ENCODE results near the gene S100A7A. TPM values are rescaled to one million over a fixed set of nuclear protein-coding genes. Genes with fewer than 3 reads are reported as not detected.
A peak's percentile ranks its signal among the peaks of the same experiment; 100 is the strongest.

The S100A7A gene
- total RNA-seq, 6 experiments from 2014 or later, result not detected

- Mint-ChIP-seq H3K4me3 (no peak overlapping the region), H3K36me3 (ENCODE audit: low read depth) (no peaks in the 10 kb centered on the region), H3K27ac (no peak overlapping the region), H3K4me1 (ENCODE audit: low read depth) (peaks cover 30% of the 10 kb centered on the region), H3K27me3 (ENCODE audit: insufficient read depth) (peaks cover 12% of the 10 kb centered on the region), H3K9me3 (no peaks in the 10 kb centered on the region)
- peak; percentile 93 for TF ChIP-seq CTCF (IDR thresholded peaks at IDR 0.05)
- peak; percentile 20 for DNase-seq
Measured at GRCh38 chr1:153465811-153466636, 49.7 kb downstream of the S100A7A start.

GRCh38 chr1:153466908-153467307 is 50.6 kb downstream of the S100A7A start:
- Mint-ChIP-seq H3K4me3 (peak overlapping the region; percentile 45), H3K27me3 (ENCODE audit: insufficient read depth) (peaks cover 10% of the 10 kb centered on the region), H3K27ac (no peak overlapping the region; the same call in 1 of the 2 replicates), H3K36me3 (ENCODE audit: low read depth) (no peaks in the 10 kb centered on the region), H3K4me1 (ENCODE audit: low read depth) (peaks cover 30% of the 10 kb centered on the region), H3K9me3 (peaks cover 5% of the 10 kb centered on the region; the same call in 1 of the 2 replicates)
- no peak for TF ChIP-seq CTCF (IDR thresholded peaks at IDR 0.05)
- DNase-seq, result no peak

GRCh38 chr1:153470707-153471106 is 54.4 kb downstream of the S100A7A start:
- Mint-ChIP-seq H3K27me3 (ENCODE audit: insufficient read depth) (peaks cover 1% of the 10 kb centered on the region), H3K27ac (no peak overlapping the region), H3K4me1 (ENCODE audit: low read depth) (peaks cover 28% of the 10 kb centered on the region), H3K9me3 (peaks cover 17% of the 10 kb centered on the region), H3K4me3 (no peak overlapping the region), H3K36me3 (ENCODE audit: low read depth) (peaks cover 11% of the 10 kb centered on the region)
- DNase-seq, result no peak
- no peak for TF ChIP-seq CTCF (IDR thresholded peaks at IDR 0.05)

Other genes with a start within 250 kb of the S100A7A start
- gene LELP1, start 213.1 kb upstream of the S100A7A start, total RNA-seq (2021; fragmentation: NEBNext Ultra II Directional; extraction: Animal tissue kit (Norgen Biotek cat#: 25700)), result not detected
- gene PRR9, start 198.9 kb upstream of the S100A7A start, total RNA-seq (2021; fragmentation: NEBNext Ultra II Directional; extraction: Animal tissue kit (Norgen Biotek cat#: 25700)), result not detected
- gene LORICRIN, start 156.8 kb upstream of the S100A7A start, total RNA-seq (2021; fragmentation: NEBNext Ultra II Directional; extraction: Animal tissue kit (Norgen Biotek cat#: 25700)), result not detected
- not detected for gene PGLYRP3, start 103.6 kb upstream of the S100A7A start, total RNA-seq (2021; fragmentation: NEBNext Ultra II Directional; extraction: Animal tissue kit (Norgen Biotek cat#: 25700))
- not detected for gene PGLYRP4, start 67.7 kb upstream of the S100A7A start, total RNA-seq (2021; fragmentation: NEBNext Ultra II Directional; extraction: Animal tissue kit (Norgen Biotek cat#: 25700))
- gene S100A9, start 58.7 kb upstream of the S100A7A start, total RNA-seq (2021; fragmentation: NEBNext Ultra II Directional; extraction: Animal tissue kit (Norgen Biotek cat#: 25700)), result not detected
- not detected for gene S100A12, start 40.9 kb upstream of the S100A7A start, total RNA-seq (2021; fragmentation: NEBNext Ultra II Directional; extraction: Animal tissue kit (Norgen Biotek cat#: 25700))
- gene S100A8, start 25.4 kb upstream of the S100A7A start, total RNA-seq (2021; fragmentation: NEBNext Ultra II Directional; extraction: Animal tissue kit (Norgen Biotek cat#: 25700)), result not detected
- not detected for gene S100A7, start 44.1 kb downstream of the S100A7A start, total RNA-seq (2021; fragmentation: NEBNext Ultra II Directional; extraction: Animal tissue kit (Norgen Biotek cat#: 25700))
- 1,000 to 10,000 TPM; 1,971 to 2,311 (median 2,129) TPM for gene S100A6, start 119.5 kb downstream of the S100A7A start, total RNA-seq (2021; fragmentation: NEBNext Ultra II Directional; extraction: Animal tissue kit (Norgen Biotek cat#: 25700))
- gene S100A5, start 124.4 kb downstream of the S100A7A start, total RNA-seq (2021; fragmentation: NEBNext Ultra II Directional; extraction: Animal tissue kit (Norgen Biotek cat#: 25700)), result 1 to 10 TPM in 1 of 6 experiments, under 1 TPM in 5; 0.40 to 1.2 (median 0.71) TPM
- gene S100A4, start 129.3 kb downstream of the S100A7A start, total RNA-seq (2021; fragmentation: NEBNext Ultra II Directional; extraction: Animal tissue kit (Norgen Biotek cat#: 25700)), result 100 to 1,000 TPM; 394 to 846 (median 814) TPM
- 1 to 10 TPM; 3.4 to 5.6 (median 5.1) TPM for gene S100A3, start 132.7 kb downstream of the S100A7A start, total RNA-seq (2021; fragmentation: NEBNext Ultra II Directional; extraction: Animal tissue kit (Norgen Biotek cat#: 25700))
- gene S100A2, start 149.3 kb downstream of the S100A7A start, total RNA-seq (2021; fragmentation: NEBNext Ultra II Directional; extraction: Animal tissue kit (Norgen Biotek cat#: 25700)), result 10 to 100 TPM in 4 of 6 experiments, 1 to 10 TPM in 2; 7.4 to 12.5 (median 10.4) TPM
- gene S100A16, start 196.6 kb downstream of the S100A7A start, total RNA-seq (2021; fragmentation: NEBNext Ultra II Directional; extraction: Animal tissue kit (Norgen Biotek cat#: 25700)), result 100 to 1,000 TPM; 235 to 351 (median 258) TPM
- under 1 TPM in 1 of 6 experiments, not detected in 5; 0.54 TPM for gene S100A14, start 199.8 kb downstream of the S100A7A start, total RNA-seq (2021; fragmentation: NEBNext Ultra II Directional; extraction: Animal tissue kit (Norgen Biotek cat#: 25700))
- gene S100A13, start 211.0 kb downstream of the S100A7A start, total RNA-seq (2021; fragmentation: NEBNext Ultra II Directional; extraction: Animal tissue kit (Norgen Biotek cat#: 25700)), result 100 to 1,000 TPM; 162 to 225 (median 208) TPM
- gene S100A1, start 211.9 kb downstream of the S100A7A start, total RNA-seq (2021; fragmentation: NEBNext Ultra II Directional; extraction: Animal tissue kit (Norgen Biotek cat#: 25700)), result under 1 TPM in 3 of 6 experiments, not detected in 3; 0.59 to 0.96 (median 0.82) TPM
- gene CHTOP, start 217.5 kb downstream of the S100A7A start, total RNA-seq (2021; fragmentation: NEBNext Ultra II Directional; extraction: Animal tissue kit (Norgen Biotek cat#: 25700)), result 10 to 100 TPM; 48.1 to 57.9 (median 53.9) TPM
- 10 to 100 TPM; 40.7 to 46.7 (median 42.4) TPM for gene SNAPIN, start 242.2 kb downstream of the S100A7A start, total RNA-seq (2021; fragmentation: NEBNext Ultra II Directional; extraction: Animal tissue kit (Norgen Biotek cat#: 25700))